A549 (cell line): ENCODE data around the gene CLPX. TPM values are rescaled to one million over a fixed set of nuclear protein-coding genes. Genes with fewer than 3 reads are reported as not detected.

Experiments used
- ATAC-seq, 2 experiments: fragments of 200-7000 bp in 1 of 2; fragments of >200 bp in 1 of 2; cut with Nextera tagmentation in 1 of 2; cut with Tn5 transposase in 1 of 2; 3 replicates each; pipeline versions ENCODE4 v1.8.0 to v1.9.1; 2018 to 2020; ENCODE audit warnings: mild to moderate bottlenecking in 1 of 2, moderate library complexity in 1 of 2
- CTCF ChIA-PET: fragments of 300-600 bp; sonication (Branson Sonifier 250); formaldehyde crosslinking; extraction: SDS; loops from one replicate; lab custom pipeline; 2021; ENCODE audit warnings: antibody characterized with exemption, inconsistent platforms; lab: Yijun Ruan, JAX
- POLR2A ChIA-PET: fragments of 350-600 bp; formaldehyde crosslinking; extraction: SDS; loops from one replicate; lab custom pipeline; 2021; ENCODE audit warnings: antibody characterized with exemption, inconsistent platforms; lab: Yijun Ruan, JAX
- DNase-seq, 2 experiments: peaks; one replicate each; pipeline versions ENCODE4 v3.0.0 to v3.0.0-alpha.2; 2011 to 2016; ENCODE audit warnings: low read depth in 1 of 2, low spot score in 1 of 2
- FAIRE-seq: peaks from 2 replicates; lab custom pipeline; 2011; peaks lifted over from hg19 to GRCh38; lab: Jason Lieb, UNC
- H3K27ac ChIP-seq, 2 experiments: fragments of >200 bp; sonication (Bioruptor Twin); formaldehyde crosslinking; 3 replicates each; pipeline ENCODE4 v1.5.1; 2016 to 2017
- H3K4me1 ChIP-seq: fragments of >200 bp; sonication (Bioruptor Twin); formaldehyde crosslinking; 3 replicates; pipeline ENCODE4 v1.6.1; 2016
- H3K4me2 ChIP-seq: fragments of >200 bp; sonication (Bioruptor Twin); formaldehyde crosslinking; 3 replicates; pipeline ENCODE4 v1.6.1; 2016
- H3K4me3 ChIP-seq: fragments of >200 bp; sonication (Bioruptor Twin); formaldehyde crosslinking; 3 replicates; pipeline ENCODE4 v1.5.1; 2016
- H3K9me3 ChIP-seq: fragments of >200 bp; sonication (Bioruptor Twin); formaldehyde crosslinking; 3 replicates; pipeline ENCODE4 v1.6.1; 2016
- ATOH8 ChIP-seq: fragments of 250-450 bp; sonication (Bioruptor Pico); IDR thresholded peaks from 2 replicates; pipeline ENCODE4 v1.5.0; 2020; ENCODE audit warnings: low read depth, mild to moderate bottlenecking, moderate library complexity
- CBX2 ChIP-seq: fragments of 200-600 bp; sonication (generic); IDR thresholded peaks from 2 replicates; pipeline ENCODE4 v1.6.1; 2016; ENCODE audit warnings: low read depth, mild to moderate bottlenecking, borderline replicate concordance
- CEBPB ChIP-seq, 2 experiments: fragments of >200 bp in 1 of 2; sonication (Bioruptor Twin) in 1 of 2; formaldehyde crosslinking in 1 of 2; IDR thresholded peaks; 2 replicates each; pipeline ENCODE4 v1.6.1; 2012 to 2016
- CHD4 ChIP-seq: fragments of 200-600 bp; sonication (generic); IDR thresholded peaks from 2 replicates; pipeline ENCODE4 v1.6.1; 2016; ENCODE audit warnings: antibody characterized with exemption, mild to moderate bottlenecking, borderline replicate concordance
- CTCF ChIP-seq: fragments of >200 bp; sonication (Bioruptor Twin); formaldehyde crosslinking; IDR thresholded peaks from 3 replicates; pipeline ENCODE4 v1.5.1; 2016
- E2F6 ChIP-seq: IDR thresholded peaks from 2 replicates; pipeline ENCODE4 v1.6.1; 2012; ENCODE audit warnings: low read depth, borderline replicate concordance
- EHMT2 ChIP-seq: fragments of 200-600 bp; sonication (generic); IDR thresholded peaks from 2 replicates; pipeline ENCODE4 v1.6.1; 2016; ENCODE audit warnings: antibody characterized with exemption, low read depth, mild to moderate bottlenecking, moderate library complexity
- ELK1 ChIP-seq: fragments of 150-350 bp; IDR thresholded peaks from 2 replicates; pipeline ENCODE4 v1.6.1; 2014; ENCODE audit warnings: low read depth, mild to moderate bottlenecking, low read length
- FOSB ChIP-seq: fragments of 250-450 bp; sonication (Bioruptor Pico); IDR thresholded peaks from 2 replicates; pipeline ENCODE4 v1.5.0; 2020; ENCODE audit warnings: mild to moderate bottlenecking, moderate library complexity
- FOSL2 ChIP-seq, 2 experiments: fragments of 450-650 bp in 1 of 2; fragments of >200 bp in 1 of 2; sonication (Bioruptor Twin) in 1 of 2; formaldehyde crosslinking; IDR thresholded peaks; 2 replicates each; pipeline versions ENCODE4 v1.5.0 to v1.6.1; 2016 to 2020; ENCODE audit warnings: mild to moderate bottlenecking in 1 of 2, moderate library complexity in 1 of 2
- GATA3 ChIP-seq: IDR thresholded peaks from 2 replicates; pipeline ENCODE4 v1.6.1; 2012; ENCODE audit warnings: borderline replicate concordance
- HEYL ChIP-seq: fragments of 250-450 bp; sonication (Bioruptor Pico); IDR thresholded peaks from 2 replicates; pipeline ENCODE4 v1.8.0; 2021; ENCODE audit warnings: mild to moderate bottlenecking, moderate library complexity
- HOXB5 ChIP-seq: fragments of 250-450 bp; sonication (Bioruptor Pico); IDR thresholded peaks from 2 replicates; pipeline ENCODE4 v1.5.0; 2020; ENCODE audit warnings: mild to moderate bottlenecking, moderate library complexity
- KDM1A ChIP-seq: fragments of 200-600 bp; sonication (generic); IDR thresholded peaks from 2 replicates; pipeline ENCODE4 v1.6.1; 2016; ENCODE audit warnings: low read depth, mild to moderate bottlenecking
- MAX ChIP-seq: IDR thresholded peaks from 2 replicates; pipeline ENCODE4 v1.6.1; 2012
- MYC ChIP-seq: IDR thresholded peaks from 2 replicates; pipeline ENCODE4 v1.6.1; 2012; ENCODE audit warnings: mild to moderate bottlenecking, inconsistent platforms, low read length, improper control_type of control experiment, borderline replicate concordance
- NPAS2 ChIP-seq: fragments of 250-450 bp; sonication (Bioruptor Pico); IDR thresholded peaks from 2 replicates; pipeline ENCODE4 v1.8.0; 2022; ENCODE audit warnings: mild to moderate bottlenecking, moderate library complexity, borderline replicate concordance
- PHF8 ChIP-seq: fragments of 200-600 bp; sonication (generic); IDR thresholded peaks from 2 replicates; pipeline ENCODE4 v1.6.1; 2016; ENCODE audit warnings: low read depth, mild to moderate bottlenecking, antibody characterized with exemption, moderate library complexity, borderline replicate concordance
- POLR2A ChIP-seq: IDR thresholded peaks from 2 replicates; pipeline ENCODE4 v1.6.1; 2012; ENCODE audit warnings: mild to moderate bottlenecking, low read length
- RAD21 ChIP-seq, 2 experiments: fragments of >200 bp in 1 of 2; sonication (Bioruptor Twin) in 1 of 2; formaldehyde crosslinking in 1 of 2; IDR thresholded peaks in 1 of 2; conservative IDR thresholded peaks in 1 of 2; 2 replicates in 1 of 2; 3 replicates in 1 of 2; pipeline ENCODE4 v1.6.1; 2012 to 2018; ENCODE audit warnings: inconsistent platforms in 1 of 2
- RCOR1 ChIP-seq: fragments of 150-350 bp; IDR thresholded peaks from 2 replicates; pipeline ENCODE4 v1.6.1; 2014; ENCODE audit warnings: antibody characterized with exemption, low read length, low read depth
- REST ChIP-seq: fragments of 200-600 bp; sonication (generic); IDR thresholded peaks from 2 replicates; pipeline ENCODE4 v1.6.1; 2016; ENCODE audit warnings: antibody characterized with exemption, mild to moderate bottlenecking, moderate library complexity
- RFX5 ChIP-seq: fragments of 450-650 bp; IDR thresholded peaks from 2 replicates; pipeline ENCODE4 v1.7.1; 2014; ENCODE audit warnings: antibody characterized with exemption, mild to moderate bottlenecking, moderate library complexity
- TFCP2L1 ChIP-seq: fragments of 250-450 bp; sonication (Bioruptor Pico); IDR thresholded peaks from 2 replicates; pipeline ENCODE4 v1.5.0; 2021; ENCODE audit warnings: mild to moderate bottlenecking
- WGBS: methylation state at CpG from one replicate; pipeline ENCODE4 v1.1.6; 2017; ENCODE audit errors: missing lambda C conversion rate; 5-methylcytosine and 5-hydroxymethylcytosine counted together
- polyA plus RNA-seq, 4 experiments: library from polyadenylated mRNA; depleted of rRNA in 3 of 4; stranded (reverse); fragments of >200 nt; fragmentation: RNase III in 1 of 4; extraction: RNeasy Plus Mini Kit Qiagen cat#74134 plus additional on column Dnase treatment in 1 of 4; gene quantifications; 2 replicates in 3 of 4; 3 replicates in 1 of 4; pipeline ENCODE4 v1.2.3, GENCODE V29; 2011 to 2017

CLPX gene
- polyA plus RNA-seq, 2 of the 4 experiments (the other 2 are of a cell fraction) = 55.4 to 113 TPM

- Histone ChIP-seq H3K4me1 (peaks cover 7% of the 10 kb centered on the region; the same call in 1 of the 3 replicates), H3K9me3 (no peaks in the 10 kb centered on the region), H3K27ac (no peak overlapping the region), H3K4me3 (no peak overlapping the region), H3K4me2 (no peak overlapping the region)
- POLR2A ChIA-PET = no interaction called here
- ATAC-seq (no peak), DNase-seq (no peak), FAIRE-seq (no peak)
- TF ChIP-seq RAD21 (conservative IDR thresholded peaks at IDR 0.05 in 1 of 2, IDR thresholded peaks at IDR 0.05 in 1 of 2) (no peak), GATA3 (no peak), MYC (no peak), ATOH8 (CRISPR knock-in tag) (no peak), KDM1A (no peak), HOXB5 (CRISPR knock-in tag) (no peak), PHF8 (no peak), ELK1 (no peak), E2F6 (no peak), TFCP2L1 (no peak), RFX5 (no peak), MAX (no peak)
- CTCF ChIA-PET = interaction anchor here (1.1 to 3.7 kb wide), 6 partner anchors 11 to 91 kb away, joined by 3 to 35 read pairs (median 8); no protein-coding TSS in a partner anchor
- WGBS = 84% methylated on average over 20 of the region's 20 CpGs
Measured at GRCh38 chr15:65206750-65207149, 21.6 kb upstream of the CLPX start.

GRCh38 chr15:65204931-65205660 lies 20.0 kb upstream of the CLPX start:
- DNase-seq (no peak), FAIRE-seq (no peak), ATAC-seq (no peak)
- Histone ChIP-seq H3K4me3 (no peak overlapping the region), H3K4me2 (no peak overlapping the region), H3K4me1 (peaks cover 4% of the 10 kb centered on the region; the same call in 1 of the 3 replicates), H3K27ac (no peak overlapping the region), H3K9me3 (no peaks in the 10 kb centered on the region)
- CTCF ChIA-PET = interaction anchor here (0.6 to 2.0 kb wide), 4 partner anchors 15 to 74 kb away, joined by 3 to 6 read pairs (median 5); no protein-coding TSS in a partner anchor
- POLR2A ChIA-PET = no interaction called here
- 82% methylated on average over 12 of the region's 12 CpGs for WGBS
- TF ChIP-seq CEBPB (IDR thresholded peaks at IDR 0.05) = no peak
- TF ChIP-seq NPAS2 (CRISPR knock-in tag) = no peak
- TF ChIP-seq REST = no peak
- no peak for TF ChIP-seq FOSB (CRISPR knock-in tag)
- TF ChIP-seq CHD4 = no peak
- TF ChIP-seq GATA3 = no peak
- no peak for TF ChIP-seq RAD21 (conservative IDR thresholded peaks at IDR 0.05 in 1 of 2, IDR thresholded peaks at IDR 0.05 in 1 of 2)
- TF ChIP-seq CTCF = no peak
- no peak for TF ChIP-seq RCOR1
- TF ChIP-seq FOSL2 (IDR thresholded peaks at IDR 0.05) = no peak
- no peak for TF ChIP-seq FOSL2 (CRISPR knock-in tag; IDR thresholded peaks at IDR 0.05)
- no peak for TF ChIP-seq POLR2A
- TF ChIP-seq CBX2 = no peak
- no peak for TF ChIP-seq E2F6
- no peak for TF ChIP-seq ATOH8 (CRISPR knock-in tag)
- TF ChIP-seq HEYL (CRISPR knock-in tag) = no peak
- no peak for TF ChIP-seq EHMT2
